GM21390 (cell line): ENCODE results near the gene PFKP.
A peak's percentile ranks its signal among the peaks of the same experiment; 100 is the strongest.

ENCODE experiments used
- ATAC-seq: cut with Tn5 transposase; IDR thresholded peaks from one replicate; pipeline ENCODE4 v1.9.1; 2021; ENCODE audit not compliant: unreplicated experiment

The PFKP gene

GRCh38 chr10:3067118-3067858 is at the start of gene PFKP:
PFKP (plus strand) TSS chr10:3067548; CDS start chr10:3067596, 48 bp downstream.
- peak; percentile 47 for ATAC-seq

DNA sequence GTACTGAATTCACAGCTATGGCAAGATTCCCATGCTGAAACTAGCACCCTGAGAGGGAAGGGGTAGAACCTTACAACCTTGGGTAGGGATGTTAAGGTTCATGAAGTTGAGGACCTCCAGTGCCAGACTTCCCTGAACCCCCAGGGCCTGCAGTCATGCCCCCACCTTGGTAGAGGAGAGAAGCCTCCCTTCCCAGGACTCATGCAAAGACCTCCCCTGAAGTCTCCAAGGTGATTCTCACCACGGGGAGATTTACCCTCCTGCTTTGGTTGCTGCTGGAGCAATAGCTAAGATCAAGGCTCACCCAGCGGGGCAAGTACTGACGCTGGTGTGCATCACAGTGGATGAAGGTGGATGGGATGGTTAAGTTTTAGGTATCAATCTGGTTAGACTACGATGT is 49.1 kb upstream of the PFKP start:
- ATAC-seq: no peak

DNA sequence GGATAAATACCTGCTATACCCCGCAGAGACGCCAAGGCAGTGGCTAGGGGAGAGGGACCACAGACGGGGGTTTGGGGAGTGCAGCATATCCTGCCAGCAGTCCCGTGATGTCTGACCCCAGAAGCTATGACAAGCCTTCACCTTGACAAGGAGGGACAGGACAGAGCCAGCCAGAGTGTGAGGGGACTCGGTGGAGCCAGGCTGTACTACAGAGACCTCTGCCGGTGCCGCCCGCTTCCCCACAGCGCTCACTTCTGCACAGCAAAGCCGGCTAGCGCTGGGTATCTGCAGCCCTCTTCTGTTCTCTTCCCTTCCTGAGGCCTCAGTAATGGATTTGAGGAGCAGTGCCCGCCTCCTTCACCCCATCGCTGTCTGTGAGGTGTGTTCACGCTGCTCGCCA is 47.0 kb upstream of the PFKP start:
- ATAC-seq: no peak

DNA sequence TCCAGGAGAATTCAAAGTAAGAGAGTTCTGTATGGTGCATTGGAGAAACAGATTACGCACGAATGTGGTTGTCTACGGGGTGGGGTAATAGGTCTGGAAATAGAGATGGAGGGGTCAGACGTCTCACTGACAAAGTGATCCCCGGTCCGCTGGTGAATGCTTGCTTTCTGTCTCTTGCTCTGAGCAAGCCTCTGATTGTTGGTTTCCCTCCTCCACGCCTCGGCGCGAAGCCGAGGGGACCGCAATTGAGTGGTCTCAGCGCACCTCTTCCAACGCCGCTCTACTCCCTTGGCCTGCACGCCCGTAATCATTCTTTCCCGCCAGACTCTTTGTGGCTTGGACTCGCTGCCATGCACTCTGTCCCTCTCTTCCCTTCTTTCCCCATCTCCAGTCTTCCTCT is 46.5 kb upstream of the PFKP start:
- no peak for ATAC-seq

DNA sequence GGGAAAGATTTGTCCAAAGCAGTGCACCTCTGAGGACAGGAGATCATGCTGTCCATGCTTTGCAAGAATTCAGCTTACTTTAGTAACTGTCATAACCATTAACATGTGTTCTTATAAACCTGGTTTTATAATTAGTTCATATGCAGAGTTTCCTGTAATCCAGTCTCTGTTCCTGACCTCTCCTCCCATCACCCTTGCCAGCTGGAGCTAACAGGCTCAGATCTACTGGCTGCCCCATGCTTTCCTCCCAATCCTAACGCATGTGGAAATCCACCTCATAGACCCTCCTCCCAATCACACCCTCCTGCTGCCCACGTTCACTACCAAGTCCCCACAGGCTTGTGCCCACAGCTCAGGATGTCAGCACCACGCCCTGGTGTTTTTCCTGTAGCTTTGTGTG is 45.3 kb upstream of the PFKP start:
- ATAC-seq: no peak

DNA sequence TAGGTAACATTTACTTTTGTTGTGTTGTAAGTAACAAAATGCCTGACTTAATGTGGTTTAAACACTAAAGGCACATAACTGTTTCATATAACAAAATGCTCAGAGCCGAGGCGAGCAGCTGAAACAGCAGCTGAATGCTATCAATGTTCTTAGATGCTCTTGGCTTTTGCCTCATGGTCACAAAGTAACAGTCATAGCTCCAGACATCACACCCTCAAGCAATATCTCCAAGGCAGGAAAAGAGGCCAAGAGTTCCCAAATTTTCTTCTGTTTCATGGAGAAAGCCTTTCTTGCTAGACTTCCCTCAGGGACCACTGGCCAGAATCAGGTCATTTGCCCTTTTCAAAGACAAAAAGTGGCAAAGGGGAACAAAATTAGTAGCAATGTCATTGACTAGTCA is 43.5 kb upstream of the PFKP start:
- ATAC-seq: no peak

DNA sequence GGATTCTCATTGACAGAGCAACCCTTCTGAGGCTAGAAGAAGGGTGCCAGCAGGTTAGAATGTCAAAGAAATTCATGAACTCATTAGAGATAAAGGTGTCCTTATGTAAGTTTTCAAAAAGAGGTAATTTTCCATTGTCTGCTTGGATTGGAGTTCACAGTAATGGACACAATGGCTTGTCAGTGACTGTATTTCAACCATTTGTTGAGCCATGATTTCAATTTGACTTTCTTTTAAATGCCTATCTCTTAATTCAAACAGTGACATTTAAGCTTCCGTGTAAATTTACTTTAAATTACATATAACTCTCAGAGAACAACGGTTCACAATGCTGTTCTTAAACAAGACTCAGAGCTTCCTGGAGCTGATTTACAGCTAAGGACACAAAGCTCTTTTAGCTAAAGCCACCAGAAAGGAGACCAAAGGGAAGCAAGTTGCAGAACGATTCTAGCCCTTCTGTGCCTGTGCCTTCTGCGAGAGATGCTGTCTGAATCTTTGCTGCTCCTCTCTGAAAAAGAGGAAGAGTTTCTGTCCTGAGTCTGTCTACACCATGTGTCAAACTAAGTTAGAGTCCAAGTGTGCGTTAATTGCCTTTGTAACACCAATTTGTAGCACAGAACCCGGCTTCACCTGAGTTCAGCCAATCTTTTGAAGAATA is 42.2 kb upstream of the PFKP start:
- ATAC-seq: no peak

GRCh38 chr10:3027866-3028265 is 39.5 kb upstream of the PFKP start:
- no peak for ATAC-seq

DNA sequence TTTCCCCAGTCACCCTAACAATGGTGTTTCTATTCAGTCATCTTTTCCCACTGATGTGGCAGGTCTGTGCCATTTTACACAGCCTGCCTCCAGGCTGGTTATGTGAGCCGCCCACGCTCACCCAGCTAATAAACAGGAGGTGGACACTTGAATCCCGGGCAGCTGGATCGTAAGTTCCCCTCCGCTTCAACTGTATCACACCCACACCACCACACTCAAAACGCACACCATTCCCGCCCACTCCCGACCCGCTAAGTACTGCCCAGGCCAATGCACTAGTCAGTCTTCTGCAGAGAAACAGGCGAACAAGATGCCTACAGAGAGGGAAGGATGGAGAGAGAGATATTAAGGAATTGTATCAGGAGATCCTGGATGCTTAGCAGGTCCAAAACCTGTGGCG is 38.9 kb upstream of the PFKP start:
- ATAC-seq: no peak

- no peak for ATAC-seq
Observed at GRCh38 chr10:3030765-3031164, 36.6 kb upstream of the PFKP start.

GRCh38 chr10:3031490-3031889 is 35.9 kb upstream of the PFKP start:
- ATAC-seq: no peak

GRCh38 chr10:3033925-3034324 is 33.4 kb upstream of the PFKP start:
- ATAC-seq: no peak

- no peak for ATAC-seq
Observed at GRCh38 chr10:3034616-3035015, 32.7 kb upstream of the PFKP start.

GRCh38 chr10:3036155-3037021 is 31.0 kb upstream of the PFKP start:
- ATAC-seq: peak; percentile 99

- no peak for ATAC-seq
Observed at GRCh38 chr10:3037182-3037581, 30.2 kb upstream of the PFKP start.

DNA sequence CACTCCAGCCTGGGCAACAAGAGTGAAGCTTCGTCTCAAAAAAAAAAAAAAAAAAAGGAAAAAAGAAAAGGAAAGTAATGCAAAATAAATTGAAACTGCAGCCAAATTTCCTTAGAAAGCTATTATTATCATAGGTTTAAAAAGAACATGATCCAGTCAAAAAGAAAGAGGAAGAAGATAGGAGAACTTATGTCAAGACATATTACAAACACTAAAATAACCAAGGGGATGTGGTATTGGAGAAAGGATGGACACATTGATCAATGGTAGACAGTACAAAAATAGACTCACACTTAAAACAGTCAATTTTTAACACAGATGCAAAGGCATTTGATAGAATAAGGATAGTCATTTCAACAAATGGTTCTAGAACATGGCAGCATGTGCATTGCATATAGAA is 27.3 kb upstream of the PFKP start:
- ATAC-seq: no peak

GRCh38 chr10:3042589-3042988 is 24.8 kb upstream of the PFKP start:
- no peak for ATAC-seq

DNA sequence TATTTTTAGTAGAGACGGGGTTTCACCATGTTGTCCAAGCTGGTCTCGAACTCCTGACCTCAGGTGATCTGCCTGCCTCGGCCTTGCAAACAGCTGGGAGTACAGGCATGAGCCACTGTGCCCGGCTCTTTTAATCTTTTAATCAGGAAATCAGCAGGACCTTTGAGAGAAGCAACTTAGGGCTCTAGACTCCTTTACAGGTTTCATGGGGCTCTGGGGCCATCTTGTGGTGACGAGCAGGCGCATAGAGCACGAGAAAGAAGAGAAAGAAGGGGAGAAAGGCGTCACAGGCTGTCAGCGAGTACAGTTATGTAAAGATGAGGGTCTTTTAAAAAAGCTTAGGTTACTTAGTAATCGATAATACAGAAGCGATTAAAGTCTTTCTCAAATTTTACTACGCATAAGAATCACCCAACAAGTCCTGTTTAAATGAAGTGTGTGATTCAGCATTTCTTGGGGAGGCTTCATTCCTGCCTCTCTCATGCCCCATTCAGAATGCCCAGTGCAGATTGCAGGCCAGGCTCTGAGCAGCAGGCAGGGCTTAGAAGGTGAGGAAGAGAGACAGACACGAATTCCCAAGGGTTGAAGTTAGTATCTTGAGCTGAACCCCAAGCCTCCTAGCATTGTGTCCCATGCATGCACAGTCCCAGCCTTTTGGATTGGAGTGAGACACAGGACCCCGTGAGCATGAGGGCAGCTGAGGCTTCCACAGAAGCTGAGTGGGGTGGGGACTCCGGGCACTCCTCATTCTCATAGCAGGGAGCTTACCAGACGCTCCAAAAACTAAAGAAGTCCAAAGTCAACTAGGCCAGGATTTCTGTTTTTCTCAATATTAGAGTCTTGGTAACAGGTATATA is 23.6 kb upstream of the PFKP start:
- peak; percentile 87 for ATAC-seq

DNA sequence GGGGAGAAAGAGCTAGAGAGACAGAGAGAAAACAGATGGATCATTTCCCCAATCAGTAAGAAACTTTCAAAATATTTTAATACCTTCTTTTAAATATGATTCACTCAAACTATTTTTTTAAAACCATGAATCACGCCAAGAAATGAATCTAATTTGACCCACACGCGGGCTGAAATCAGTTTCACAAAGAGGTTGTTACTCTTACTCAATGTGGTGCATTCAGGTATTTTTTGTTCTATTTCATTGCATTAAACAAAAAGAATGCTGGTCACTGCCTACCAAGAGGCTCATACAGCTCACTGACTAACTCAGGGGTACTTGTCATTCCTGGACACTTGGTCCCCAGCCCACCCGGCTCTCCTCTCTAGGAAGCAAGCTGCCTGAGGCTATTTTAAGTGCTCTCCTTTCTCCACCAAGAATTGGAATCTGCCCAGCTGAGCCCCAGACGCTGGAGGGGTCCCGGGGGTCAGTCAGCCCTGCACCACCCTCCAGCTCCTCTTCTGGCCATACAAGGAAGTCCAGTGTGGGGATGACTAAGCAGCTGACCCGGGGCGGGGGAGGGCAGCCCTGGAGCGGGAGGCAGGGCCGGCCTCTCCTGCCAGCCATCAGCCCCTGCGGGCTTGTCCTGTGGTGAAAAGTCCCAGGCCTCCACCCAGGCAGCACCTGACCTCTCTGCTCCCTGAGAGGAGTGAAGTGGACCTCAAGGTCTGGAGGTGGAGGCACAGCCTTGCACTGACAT is 21.7 kb upstream of the PFKP start:
- no peak for ATAC-seq

DNA sequence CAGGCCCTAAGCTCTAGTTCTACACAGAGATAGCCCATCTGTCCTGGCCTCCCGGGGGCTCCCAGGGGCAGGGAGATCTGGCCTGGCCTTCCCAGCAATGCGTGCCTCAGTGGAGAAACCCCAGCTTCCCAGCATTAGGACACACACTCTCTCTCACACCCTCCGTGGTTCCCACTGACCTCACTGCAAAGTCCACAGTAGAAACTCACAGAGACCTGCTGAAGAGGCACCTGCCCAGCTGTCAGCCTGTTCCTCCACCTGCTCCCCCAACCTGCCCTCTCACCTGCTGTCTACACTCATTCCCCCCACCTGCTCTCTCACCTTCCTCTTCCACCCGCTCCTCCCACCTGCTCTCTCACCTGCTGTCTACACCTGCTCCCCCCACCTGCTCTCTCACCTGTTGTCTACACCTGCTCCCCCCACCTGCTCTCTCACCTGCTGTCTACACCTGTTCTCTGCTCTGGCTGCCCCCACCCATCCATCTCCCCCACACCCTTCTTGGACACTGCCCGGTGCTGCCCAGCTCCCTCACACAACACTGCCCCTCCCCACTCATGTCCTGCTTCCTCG is 21.1 kb upstream of the PFKP start:
- ATAC-seq: no peak
